GM12878 (cell line): ENCODE results near the gene GRIP2. TPM values are rescaled to one million over a fixed set of nuclear protein-coding genes. Genes with fewer than 3 reads are reported as not detected.

Experiments used
- ATAC-seq: fragments of 200-7000 bp; cut with Tn5 transposase; 3 replicates; pipeline ENCODE4 v1.9.1; 2020; ENCODE audit warnings: mild to moderate bottlenecking, moderate library complexity
- BruUV-seq: library from RNA; stranded (reverse); fragments of 400-500 nt; replicated peaks from 2 replicates; lab custom pipeline; 2021; lab: Mats Ljungman, UMichigan
- CTCF ChIA-PET: fragments of 300-600 bp; sonication (Branson Sonifier 250); formaldehyde crosslinking; extraction: SDS; loops from one replicate; lab custom pipeline; 2021; ENCODE audit warnings: inconsistent platforms; lab: Yijun Ruan, JAX
- POLR2A ChIA-PET: fragments of 350-600 bp; formaldehyde crosslinking; extraction: SDS; loops from one replicate; lab custom pipeline; 2021; ENCODE audit warnings: inconsistent platforms; lab: Charles Lee
- RAD21 ChIA-PET: fragments of 300-600 bp; sonication (Branson Sonifier 250); formaldehyde crosslinking; loops from one replicate; lab custom pipeline; 2023; ENCODE audit warnings: antibody characterized with exemption; ENCODE audit not compliant: unreplicated experiment; lab: Charles Lee
- SMC1A ChIA-PET: fragments of 300-600 bp; sonication (Branson Sonifier 250); formaldehyde crosslinking; loops from one replicate; lab custom pipeline; 2023; ENCODE audit not compliant: unreplicated experiment, uncharacterized antibody; lab: Charles Lee
- DNase-seq: peaks from one replicate; pipeline ENCODE4 v3.0.0-alpha.2; 2011; ENCODE audit warnings: low read depth, low spot score
- FAIRE-seq: peaks from 3 replicates; lab custom pipeline; 2011; peaks lifted over from hg19 to GRCh38; lab: Jason Lieb, UNC
- H2AFZ ChIP-seq: 2 replicates; pipeline ENCODE4 v1.6.0; 2011; ENCODE audit warnings: low read depth, low read length, control low read depth; ENCODE audit not compliant: control insufficient read depth
- H3K27ac ChIP-seq: 2 replicates; pipeline ENCODE4 v1.5.1; 2011; ENCODE audit warnings: control low read depth; ENCODE audit not compliant: control insufficient read depth, insufficient read depth
- H3K27me3 ChIP-seq, 2 experiments: replicated peaks in 1 of 2; 2 replicates each; pipeline versions ENCODE4 v1.6.0 to v1.6.1; 2011; ENCODE audit warnings: low read length in 1 of 2; ENCODE audit not compliant: control insufficient read depth in 2 of 2, insufficient read depth in 2 of 2
- H3K36me3 ChIP-seq, 2 experiments: 2 replicates each; pipeline ENCODE4 v1.5.1; 2011; ENCODE audit warnings: low read length in 1 of 2; ENCODE audit not compliant: control insufficient read depth in 2 of 2, insufficient read depth in 2 of 2
- H3K4me1 ChIP-seq: 2 replicates; pipeline ENCODE4 v1.6.1; 2011; ENCODE audit warnings: mild to moderate bottlenecking, low read length, moderate library complexity, mixed read lengths; ENCODE audit not compliant: control insufficient read depth, insufficient read depth
- H3K4me2 ChIP-seq: 2 replicates; pipeline ENCODE4 v1.6.0; 2011; ENCODE audit warnings: control low read depth; ENCODE audit not compliant: control insufficient read depth, insufficient read depth
- H3K4me3 ChIP-seq: fragments of 200-600 bp; sonication (generic); 2 replicates; pipeline ENCODE4 v1.5.1; 2016
- H3K79me2 ChIP-seq: 2 replicates; pipeline ENCODE4 v1.6.0; 2011; ENCODE audit warnings: low read length; ENCODE audit not compliant: control insufficient read depth, insufficient read depth
- H3K9ac ChIP-seq: 2 replicates; pipeline ENCODE4 v1.8.0; 2011; ENCODE audit warnings: low read length, control low read depth, mixed read lengths; ENCODE audit not compliant: control insufficient read depth, insufficient read depth
- H3K9me3 ChIP-seq: replicated peaks from 3 replicates; pipeline ENCODE4 v1.5.1; 2011; ENCODE audit warnings: mild to moderate bottlenecking, low read length; ENCODE audit not compliant: control insufficient read depth, insufficient read depth
- H4K20me1 ChIP-seq: 2 replicates; pipeline ENCODE4 v1.6.0; 2011; ENCODE audit not compliant: control insufficient read depth, insufficient read depth
- CTCF ChIP-seq, 3 experiments: IDR thresholded peaks in 2 of 3; conservative IDR thresholded peaks in 1 of 3; 2 replicates each; pipeline ENCODE4 v1.5.1; 2011; ENCODE audit warnings: low read depth in 3 of 3, low read length in 3 of 3, mild to moderate bottlenecking in 3 of 3, control low read depth in 2 of 3, moderate library complexity in 2 of 3, inconsistent platforms in 1 of 3, mixed read lengths in 1 of 3; ENCODE audit not compliant: control insufficient read depth in 2 of 3, insufficient read depth in 1 of 3; ENCODE audit errors: extremely low read depth in 1 of 3
- E2F8 ChIP-seq: fragments of 450-650 bp; IDR thresholded peaks from 2 replicates; pipeline ENCODE4 v1.6.1; 2018; ENCODE audit warnings: mild to moderate bottlenecking, low read depth, moderate library complexity; ENCODE audit not compliant: partially characterized antibody
- EZH2 ChIP-seq: IDR thresholded peaks from 2 replicates; pipeline ENCODE4 v1.6.1; 2012; ENCODE audit warnings: low read depth, mild to moderate bottlenecking, control low read depth, inconsistent platforms, low read length, borderline replicate concordance; ENCODE audit not compliant: control insufficient read depth
- SP1 ChIP-seq: IDR thresholded peaks from one replicate; pipeline ENCODE4 v1.6.1; 2011; ENCODE audit warnings: low read depth, low read length
- SUPT20H ChIP-seq: IDR thresholded peaks from 2 replicates; pipeline ENCODE4 v1.6.1; 2011; ENCODE audit warnings: low read depth, mild to moderate bottlenecking, low read length, moderate library complexity, borderline replicate concordance; ENCODE audit not compliant: control insufficient read depth
- USF2 ChIP-seq: IDR thresholded peaks from 2 replicates; pipeline ENCODE4 v1.6.1; 2011; ENCODE audit warnings: low read depth, low read length, improper control_type of control experiment, borderline replicate concordance
- WGBS: methylation state at CpG from one replicate; pipeline ENCODE4 v1.1.6; 2016; ENCODE audit warnings: low lambda C conversion rate; ENCODE audit not compliant: insufficient replicate concordance, insufficient coverage; ENCODE audit errors: missing lambda C conversion rate; 5-methylcytosine and 5-hydroxymethylcytosine counted together
- in situ Hi-C: fragments of 300-500 bp; cut with MboI; formaldehyde crosslinking; loops from 9 replicates; pipeline ENCODE4 v1.14.3; 2018; ENCODE audit warnings: mixed read lengths
- intact Hi-C: fragments of 100-400 bp; cut with micrococcal nuclease; formaldehyde crosslinking; loops from one replicate; pipeline ENCODE4 v1.14.2; 2022; ENCODE audit not compliant: unreplicated experiment
- polyA plus RNA-seq, 11 experiments: library from polyadenylated mRNA; depleted of rRNA in 4 of 11; unstranded in 6 of 11; stranded (reverse) in 5 of 11; fragments of >200 nt; fragmentation: Nextera tagmentation in 4 of 11; fragmentation: Illumina TruSeq in 1 of 11; extraction: Ambion mirVana in 4 of 11; extraction: Trizol in 1 of 11; gene quantifications; 1 replicate in 1 of 11; 2 replicates in 10 of 11; pipeline versions ENCODE4 v1.2.1 to v1.2.3, GENCODE V29; 2011 to 2016; ENCODE audit warnings: inconsistent platforms in 2 of 11, missing spikeins in 2 of 11, low read depth in 1 of 11
- total RNA-seq, 4 experiments: library from RNA; depleted of rRNA in 3 of 4; stranded (reverse); fragments of >200 nt in 3 of 4; fragmentation: Illumina TruSeq in 1 of 4; extraction: Trizol in 1 of 4; gene quantifications; 2 replicates each; pipeline versions ENCODE4 v1.2.1 to v1.2.3, GENCODE V29; 2013 to 2021

The GRIP2 gene
- total and polyA plus RNA-seq, 10 of the 15 experiments (the other 5 are each of a cell fraction or from before 2014, with no cell fraction given), result not detected

GRCh38 chr3:14512281-14512941 is 27.7 kb downstream of the GRIP2 start:
- no TSS peak for BruUV-seq
- no peaks in the 10 kb centered on the region; a peak in 1 of 4 replicates for H3K27me3 ChIP-seq
- H3K79me2 ChIP-seq, result no peaks in the 10 kb centered on the region
- no peak overlapping the region for H3K27ac ChIP-seq
- no peaks in the 10 kb centered on the region for H3K9me3 ChIP-seq
- H3K4me2 ChIP-seq, result no peak overlapping the region
- ATAC-seq (no peak), FAIRE-seq (no peak), DNase-seq (no peak)
- no peaks in the 10 kb centered on the region for H4K20me1 ChIP-seq
- ChIA-PET CTCF (interaction anchor here (0.6 to 1.3 kb wide), 2 partner anchors 133 to 224 kb away, joined by 3 to 4 read pairs; no protein-coding TSS in a partner anchor), SMC1A (interaction anchor here (0.9 kb wide), 1 partner anchor 269 kb away, joined by 3 read pairs; no protein-coding TSS in a partner anchor), POLR2A (interaction anchor here (0.5 to 0.6 kb wide), 2 partner anchors 344 to 981 kb away, joined by 3 to 4 read pairs; no protein-coding TSS in a partner anchor), RAD21 (no interaction called here)
- no peaks in the 10 kb centered on the region for H3K36me3 ChIP-seq
- no peak overlapping the region for H2AFZ ChIP-seq
- intact Hi-C loops (no loop called here), in situ Hi-C loops (no loop called here)
- H3K9ac ChIP-seq, result no peak overlapping the region
- 20% methylated on average over 19 of the region's 19 CpGs for WGBS
- H3K4me3 ChIP-seq, result no peak overlapping the region
- TF ChIP-seq EZH2, result no peak
- TF ChIP-seq E2F8, result no peak
- TF ChIP-seq SP1, result no peak
- no peak for TF ChIP-seq USF2
- TF ChIP-seq CTCF (IDR thresholded peaks at IDR 0.05 in 2 of 3, conservative IDR thresholded peaks at IDR 0.05 in 1 of 3; ENCODE audit: control insufficient read depth in 2 of 3, extremely low read depth in 1 of 3, insufficient read depth in 1 of 3, low read depth in 3 of 3, low read length in 3 of 3), result no peak
- no peak for TF ChIP-seq SUPT20H
- H3K4me1 ChIP-seq, result no peaks in the 10 kb centered on the region
